Fibroblast of lung (primary cell): ENCODE measurements around the gene ADGRF4. TPM values are rescaled to one million over a fixed set of nuclear protein-coding genes. Genes with fewer than 3 reads are reported as not detected.

Experiments
- DNase-seq, 2 donors: peaks; one replicate each; pipeline versions ENCODE4 v3.0.0 to v3.0.0-alpha.2; 2010; ENCODE audit warnings: low read depth in 2 of 2
- H2AFZ ChIP-seq: 2 replicates; pipeline ENCODE4 v1.5.1; 2012; ENCODE audit warnings: low read length, control low read depth, inconsistent platforms
- H3K27ac ChIP-seq: 2 replicates; pipeline ENCODE4 v1.5.1; 2011; ENCODE audit warnings: low read length, control low read depth; ENCODE audit not compliant: insufficient read depth
- H3K27me3 ChIP-seq: 2 replicates; pipeline ENCODE4 v1.5.1; 2011; ENCODE audit warnings: mild to moderate bottlenecking, low read length; ENCODE audit not compliant: control insufficient read depth, insufficient read depth
- H3K36me3 ChIP-seq: 2 replicates; pipeline ENCODE4 v1.5.1; 2011; ENCODE audit warnings: low read length; ENCODE audit not compliant: control insufficient read depth, insufficient read depth
- H3K4me1 ChIP-seq: 2 replicates; pipeline ENCODE4 v1.5.1; 2011; ENCODE audit warnings: low read length; ENCODE audit not compliant: control insufficient read depth, insufficient read depth; ENCODE audit errors: extremely low read depth
- H3K4me2 ChIP-seq: 2 replicates; pipeline ENCODE4 v1.5.1; 2011; ENCODE audit warnings: low read length, control low read depth; ENCODE audit not compliant: insufficient read depth; ENCODE audit errors: extremely low read depth
- H3K4me3 ChIP-seq, 4 experiments: fragments of 200-600 bp in 1 of 4; sonication (generic) in 1 of 4; replicated peaks in 1 of 4; 2 replicates each; pipeline ENCODE4 v1.5.1; 2011 to 2016; ENCODE audit warnings: low read length in 4 of 4, low read depth in 3 of 4, mild to moderate bottlenecking in 3 of 4, control low read depth in 2 of 4, inconsistent platforms in 1 of 4, mixed read lengths in 1 of 4; ENCODE audit not compliant: insufficient read depth in 1 of 4; ENCODE audit errors: control extremely low read depth in 1 of 4
- H3K79me2 ChIP-seq: 2 replicates; pipeline ENCODE4 v1.5.1; 2012; ENCODE audit warnings: mild to moderate bottlenecking, low read length, inconsistent platforms; ENCODE audit not compliant: control insufficient read depth, insufficient read depth
- H3K9ac ChIP-seq: 2 replicates; pipeline ENCODE4 v1.5.1; 2011; ENCODE audit warnings: mild to moderate bottlenecking, low read length, control low read depth; ENCODE audit not compliant: insufficient read depth
- H3K9me3 ChIP-seq: 2 replicates; pipeline ENCODE4 v1.5.1; 2012; ENCODE audit warnings: low read depth, low read length; ENCODE audit not compliant: control insufficient read depth, insufficient read depth
- H4K20me1 ChIP-seq: 2 replicates; pipeline ENCODE4 v1.5.1; 2011; ENCODE audit warnings: low read length; ENCODE audit not compliant: control insufficient read depth, insufficient read depth; ENCODE audit errors: extremely low read depth
- EZH2 ChIP-seq: IDR thresholded peaks from 2 replicates; pipeline ENCODE4 v1.5.1; 2012; ENCODE audit warnings: low read length, control low read depth, mild to moderate bottlenecking; ENCODE audit errors: missing control alignments
- polyA plus RNA-seq, 2 donors: library from polyadenylated mRNA; depleted of rRNA in 1 of 2; stranded (reverse) in 1 of 2; unstranded in 1 of 2; fragments of >200 nt; gene quantifications; 2 replicates each; pipeline ENCODE4 v1.2.1, GENCODE V29; 2011 to 2012; ENCODE audit warnings: missing spikeins in 1 of 2
- total RNA-seq: library from RNA; depleted of rRNA; stranded (reverse); fragments of >200 nt; gene quantifications from 2 replicates; pipeline ENCODE4 v1.2.1, GENCODE V29; 2014
- TF ChIP-seq, protein P1 (sequence below), 2 donors: IDR thresholded peaks in 1 of 2; conservative IDR thresholded peaks in 1 of 2; 1 replicate in 1 of 2; 2 replicates in 1 of 2; pipeline ENCODE4 v1.5.1; 2011 to 2012; ENCODE audit warnings: low read length in 2 of 2, control low read depth in 1 of 2, inconsistent platforms in 1 of 2, low read depth in 1 of 2, mild to moderate bottlenecking in 1 of 2

Gene ADGRF4
- total and polyA plus RNA-seq, 2 donors (not counting 1 experiment from before 2014, with no cell fraction given) = not detected

DNA sequence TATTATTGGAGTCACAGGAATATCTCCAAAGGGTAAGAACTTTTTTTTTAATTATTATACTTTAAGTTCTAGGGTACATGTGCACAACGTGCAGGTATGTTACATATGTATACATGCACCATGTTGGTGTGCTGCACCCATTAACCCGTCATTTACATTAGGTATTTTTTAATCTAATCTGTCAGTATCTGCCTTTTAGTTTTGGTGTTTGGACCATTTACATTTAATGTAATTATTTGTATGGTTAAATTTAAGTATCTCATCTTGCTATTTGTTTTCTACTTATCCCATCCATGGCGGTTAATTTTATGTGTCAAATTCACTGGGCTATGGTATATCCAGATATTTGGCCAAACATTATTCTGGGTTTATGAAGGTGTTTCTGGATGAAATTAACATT lies 68.1 kb downstream of the ADGRF4 start:
- Histone ChIP-seq H3K79me2 (no peaks in the 10 kb centered on the region), H4K20me1 (no peaks in the 10 kb centered on the region), H3K4me3 (no peak overlapping the region), H2AFZ (no peak overlapping the region), H3K9ac (no peak overlapping the region), H3K36me3 (no peaks in the 10 kb centered on the region), H3K27ac (no peak overlapping the region), H3K9me3 (no peaks in the 10 kb centered on the region), H3K4me1 (no peaks in the 10 kb centered on the region), H3K4me2 (no peak overlapping the region), H3K27me3 (no peaks in the 10 kb centered on the region)
- DNase-seq = no peak
- no peak for TF ChIP-seq EZH2
- TF ChIP-seq, protein P1, sequence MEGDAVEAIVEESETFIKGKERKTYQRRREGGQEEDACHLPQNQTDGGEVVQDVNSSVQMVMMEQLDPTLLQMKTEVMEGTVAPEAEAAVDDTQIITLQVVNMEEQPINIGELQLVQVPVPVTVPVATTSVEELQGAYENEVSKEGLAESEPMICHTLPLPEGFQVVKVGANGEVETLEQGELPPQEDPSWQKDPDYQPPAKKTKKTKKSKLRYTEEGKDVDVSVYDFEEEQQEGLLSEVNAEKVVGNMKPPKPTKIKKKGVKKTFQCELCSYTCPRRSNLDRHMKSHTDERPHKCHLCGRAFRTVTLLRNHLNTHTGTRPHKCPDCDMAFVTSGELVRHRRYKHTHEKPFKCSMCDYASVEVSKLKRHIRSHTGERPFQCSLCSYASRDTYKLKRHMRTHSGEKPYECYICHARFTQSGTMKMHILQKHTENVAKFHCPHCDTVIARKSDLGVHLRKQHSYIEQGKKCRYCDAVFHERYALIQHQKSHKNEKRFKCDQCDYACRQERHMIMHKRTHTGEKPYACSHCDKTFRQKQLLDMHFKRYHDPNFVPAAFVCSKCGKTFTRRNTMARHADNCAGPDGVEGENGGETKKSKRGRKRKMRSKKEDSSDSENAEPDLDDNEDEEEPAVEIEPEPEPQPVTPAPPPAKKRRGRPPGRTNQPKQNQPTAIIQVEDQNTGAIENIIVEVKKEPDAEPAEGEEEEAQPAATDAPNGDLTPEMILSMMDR (conservative IDR thresholded peaks at IDR 0.05 in 1 of 2, IDR thresholded peaks at IDR 0.05 in 1 of 2; ENCODE audit: low read depth in 1 of 2, low read length in 2 of 2) = no peak

DNA sequence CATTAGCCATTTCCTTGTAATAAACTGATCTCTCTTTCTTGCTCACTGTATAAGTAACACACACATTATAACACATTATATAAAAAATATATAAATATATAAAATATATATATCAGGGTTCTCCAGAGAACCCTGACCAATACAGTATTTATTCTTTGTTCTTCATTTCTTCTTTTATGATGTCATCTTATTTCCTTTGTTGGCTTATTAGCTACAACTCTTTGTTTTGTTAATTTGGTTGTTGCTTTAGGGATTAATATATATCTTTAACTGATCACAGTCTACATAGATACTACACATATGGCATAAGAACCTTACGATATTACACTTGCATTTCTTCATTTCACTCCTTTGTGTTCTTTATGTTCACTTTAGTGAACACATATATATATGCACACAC lies 68.7 kb downstream of the ADGRF4 start:
- Histone ChIP-seq H2AFZ (no peak overlapping the region), H3K9me3 (no peaks in the 10 kb centered on the region), H3K27ac (no peak overlapping the region), H3K4me3 (no peak overlapping the region), H3K79me2 (no peaks in the 10 kb centered on the region), H4K20me1 (no peaks in the 10 kb centered on the region), H3K27me3 (no peaks in the 10 kb centered on the region), H3K4me1 (no peaks in the 10 kb centered on the region), H3K9ac (no peak overlapping the region), H3K36me3 (no peaks in the 10 kb centered on the region), H3K4me2 (no peak overlapping the region)
- TF ChIP-seq, protein P1 (conservative IDR thresholded peaks at IDR 0.05 in 1 of 2, IDR thresholded peaks at IDR 0.05 in 1 of 2; ENCODE audit: low read depth in 1 of 2, low read length in 2 of 2) = no peak
- no peak for TF ChIP-seq EZH2
- no peak for DNase-seq

DNA sequence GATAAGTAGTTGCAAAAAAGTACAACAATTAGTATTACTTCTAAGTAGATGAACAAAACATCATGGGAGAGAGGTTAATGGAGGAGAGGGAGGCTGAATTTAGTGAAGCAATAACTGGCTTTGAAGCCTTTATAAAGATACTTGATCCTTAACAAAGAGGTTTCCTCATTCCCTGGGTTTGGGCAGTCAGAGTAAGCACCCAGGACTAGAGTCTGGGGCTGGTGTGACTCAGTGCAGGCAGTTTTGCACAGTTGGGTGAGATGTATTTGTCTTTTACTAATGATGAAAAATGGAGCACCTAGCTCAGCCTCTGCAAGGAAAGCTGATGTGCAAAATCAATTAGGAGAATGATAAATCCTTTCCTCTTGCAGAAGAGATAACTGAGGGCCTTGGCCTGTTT lies 71.6 kb downstream of the ADGRF4 start:
- Histone ChIP-seq H3K4me3 (no peak overlapping the region), H3K4me2 (no peak overlapping the region), H3K9ac (no peak overlapping the region), H3K9me3 (no peaks in the 10 kb centered on the region), H3K27me3 (no peaks in the 10 kb centered on the region), H3K4me1 (no peaks in the 10 kb centered on the region), H3K27ac (no peak overlapping the region), H3K79me2 (no peaks in the 10 kb centered on the region), H2AFZ (no peak overlapping the region), H4K20me1 (no peaks in the 10 kb centered on the region), H3K36me3 (no peaks in the 10 kb centered on the region)
- TF ChIP-seq, protein P1 (conservative IDR thresholded peaks at IDR 0.05 in 1 of 2, IDR thresholded peaks at IDR 0.05 in 1 of 2; ENCODE audit: low read depth in 1 of 2, low read length in 2 of 2) = no peak
- no peak for TF ChIP-seq EZH2
- peak in 1 of 2 donors; percentile 1 for DNase-seq

Other genes starting within 250 kb of the ADGRF4 start
- 13.6 and 15.7 TPM in 2 replicates for gene CD2AP, start 220.8 kb upstream of the ADGRF4 start, total RNA-seq
- 12.3 and 17.2 TPM in 2 replicates for gene CD2AP, start 220.8 kb upstream of the ADGRF4 start, polyA plus RNA-seq
- gene OPN5, start 83.5 kb downstream of the ADGRF4 start, total RNA-seq = not detected in 2 replicates
- not detected in 2 replicates for gene OPN5, start 83.5 kb downstream of the ADGRF4 start, polyA plus RNA-seq